AG08396 (cell line): ENCODE measurements around the gene FCHSD2.

Experiments used
- DNase-seq: peaks from one replicate; pipeline ENCODE4 v3.0.0; 2012; ENCODE audit warnings: low spot score, mixed read lengths

FCHSD2 gene

DNA sequence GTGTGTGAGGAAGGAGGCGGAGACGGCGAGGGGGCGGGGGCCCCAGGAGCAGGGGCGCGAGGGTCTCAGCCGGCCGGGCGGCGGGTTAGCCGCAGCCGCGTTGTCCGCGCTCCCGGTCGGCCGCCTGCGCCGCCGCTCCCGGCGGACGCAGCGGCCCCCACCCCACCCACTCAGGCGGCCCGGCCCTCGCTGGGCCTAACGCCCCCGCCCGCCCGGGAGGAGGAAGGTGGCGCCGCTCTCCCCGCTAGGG, at the start of gene FCHSD2:
Gene FCHSD2 (minus strand): TSS at position 191 of the 250 bp plus-strand sequence. CDS start 441 bp downstream, outside the sequence.
- no peak for DNase-seq

DNA sequence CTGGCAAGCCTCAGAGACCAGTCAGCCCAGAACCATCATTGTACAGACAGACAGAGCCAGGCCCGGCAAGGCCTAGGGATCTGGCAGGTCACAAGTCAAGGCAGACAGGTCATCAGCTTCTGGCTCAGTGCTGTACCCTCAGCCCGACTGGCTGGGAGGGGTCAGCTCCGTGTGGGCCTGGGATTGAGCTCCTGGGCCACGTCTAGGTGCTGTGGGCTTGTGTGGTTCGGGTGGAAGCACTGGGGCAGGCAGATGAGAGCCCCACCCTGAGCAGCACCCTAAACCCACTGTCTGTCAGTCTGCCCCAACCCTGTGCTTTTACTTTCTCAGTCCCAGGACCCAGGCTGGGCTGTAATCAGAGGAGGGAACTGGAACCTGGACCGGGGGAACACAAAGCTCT, 49.0 kb upstream of the FCHSD2 start:
- no peak for DNase-seq

- DNase-seq: no peak
Observed at GRCh38 chr11:73190557-73190885, 48.4 kb upstream of the FCHSD2 start.

DNA sequence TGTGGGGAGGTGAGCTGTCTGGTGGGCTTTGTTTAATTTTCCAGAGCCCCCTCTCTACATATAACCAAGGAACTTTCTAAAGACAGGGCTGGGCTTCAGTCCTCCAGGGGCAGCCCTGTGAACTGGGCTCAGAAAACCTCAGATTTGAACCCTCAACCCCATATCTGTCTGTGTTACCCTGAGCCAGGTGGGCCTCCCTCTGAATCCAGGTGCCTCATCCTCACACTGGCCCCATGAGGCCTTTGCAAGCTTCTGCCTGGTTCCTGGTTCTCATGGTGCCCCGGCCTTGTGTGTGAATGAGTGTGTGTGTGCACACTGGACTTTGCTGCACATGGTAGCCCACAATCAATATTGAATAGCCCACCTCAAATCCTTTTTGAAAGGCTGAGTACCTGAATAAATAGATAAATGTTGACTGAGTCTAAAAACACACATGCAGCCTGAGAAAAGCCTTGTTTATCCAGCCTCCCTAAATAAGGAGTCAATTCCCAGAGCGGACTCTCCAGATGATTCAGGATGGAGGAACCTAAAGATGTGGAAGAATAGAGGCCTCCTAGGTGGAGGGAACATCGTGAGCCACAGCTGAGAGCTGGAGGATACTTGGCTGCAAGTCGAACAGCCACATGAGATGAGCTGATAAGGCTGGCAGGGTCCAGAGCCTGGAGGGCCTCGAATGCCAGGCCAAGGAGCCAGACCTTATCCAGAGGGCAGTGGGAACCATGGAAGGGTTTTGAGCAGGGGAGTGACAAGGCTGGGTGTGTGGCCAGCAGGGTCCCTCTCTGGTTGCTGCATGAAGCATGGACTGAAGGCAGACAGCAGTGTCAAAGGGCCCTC, 47.8 kb upstream of the FCHSD2 start:
- no peak for DNase-seq

DNA sequence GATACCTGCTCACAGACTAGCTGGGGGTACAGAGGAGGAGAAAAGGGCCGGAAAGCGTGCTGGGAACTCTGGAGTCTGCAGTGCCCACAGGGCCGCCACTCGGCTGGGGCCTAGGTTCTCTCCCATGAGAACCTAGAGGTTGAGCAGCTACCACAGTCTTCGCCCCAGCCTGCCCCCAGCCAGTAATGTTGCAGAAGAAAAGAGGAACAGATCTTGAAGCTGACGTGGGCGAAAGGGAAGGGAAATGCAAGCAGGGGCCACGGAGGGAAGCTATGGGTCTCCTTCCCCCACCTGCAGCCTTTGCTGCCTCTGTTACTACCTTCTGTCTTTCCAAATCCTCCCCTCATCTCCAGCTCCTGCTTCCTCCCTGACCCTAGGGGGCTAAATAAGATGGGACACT, 47.2 kb upstream of the FCHSD2 start:
- no peak for DNase-seq

DNA sequence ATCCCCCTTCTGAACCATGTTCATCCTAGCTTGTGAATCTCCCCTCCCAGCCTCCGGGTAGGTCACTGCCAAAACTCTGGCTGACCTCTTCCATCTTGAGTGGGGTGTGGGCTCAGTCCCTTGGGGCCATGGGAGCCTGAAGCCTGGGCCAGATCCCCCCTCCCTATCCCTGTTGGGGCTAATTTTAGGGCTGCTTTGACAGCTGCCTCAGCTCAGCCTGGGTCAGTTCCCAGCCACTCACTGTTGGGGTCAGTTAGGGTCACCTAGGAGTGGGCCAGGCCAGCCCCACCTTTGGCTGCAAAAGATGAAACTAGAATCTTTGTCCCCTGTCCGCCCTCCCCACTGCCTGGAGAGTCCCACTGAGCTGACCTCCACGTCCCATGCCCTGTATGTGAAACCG, 46.2 kb upstream of the FCHSD2 start:
- no peak for DNase-seq

DNA sequence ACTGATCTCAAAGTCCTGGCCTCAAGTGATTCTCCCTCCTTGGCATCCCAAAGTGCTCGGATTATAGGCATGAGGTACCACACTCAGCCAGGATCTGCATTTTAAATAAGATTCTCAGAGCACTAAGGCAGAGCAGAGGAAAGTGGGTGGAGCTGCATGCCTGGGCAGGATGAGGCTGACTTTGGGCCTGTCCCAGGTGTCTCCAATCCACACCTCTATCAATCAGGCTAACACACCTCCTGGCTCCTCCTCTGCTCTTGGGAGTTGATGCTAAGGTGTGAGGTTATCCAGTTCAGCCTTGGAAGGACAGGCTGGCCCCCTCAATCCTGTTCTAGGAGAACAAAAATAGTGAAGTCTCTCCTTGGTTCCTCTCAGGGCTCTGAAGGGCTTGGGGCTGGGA, 45.7 kb upstream of the FCHSD2 start:
- DNase-seq: no peak

- DNase-seq: no peak
Observed at GRCh38 chr11:73186886-73187285, 44.8 kb upstream of the FCHSD2 start.

DNA sequence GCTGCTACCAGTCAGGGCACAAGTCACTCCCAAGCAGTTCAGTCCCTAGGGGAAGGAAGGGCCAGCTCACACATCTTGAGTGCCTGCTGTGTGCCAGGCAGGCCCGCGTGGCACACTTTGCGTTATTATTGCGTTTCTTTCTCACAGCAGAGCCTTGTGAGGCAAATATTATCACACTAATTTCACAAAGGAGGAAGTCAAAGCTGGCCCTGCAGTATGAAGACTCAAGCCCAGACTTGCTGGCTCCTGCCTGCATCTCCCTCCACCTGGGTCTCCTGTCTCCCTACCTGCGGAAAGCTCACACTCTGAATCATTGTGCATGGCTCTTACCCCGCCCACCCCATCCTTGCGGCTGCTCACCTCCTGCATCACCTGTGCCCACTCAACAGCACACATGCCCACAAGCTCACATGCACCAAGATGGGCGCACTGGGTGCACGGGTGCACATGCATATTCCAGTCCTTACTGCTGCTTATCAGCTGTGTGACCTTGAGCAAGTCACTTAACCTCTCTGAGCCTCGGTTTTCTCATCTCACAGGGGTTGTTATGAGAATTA, 44.3 kb upstream of the FCHSD2 start:
- no peak for DNase-seq

DNA sequence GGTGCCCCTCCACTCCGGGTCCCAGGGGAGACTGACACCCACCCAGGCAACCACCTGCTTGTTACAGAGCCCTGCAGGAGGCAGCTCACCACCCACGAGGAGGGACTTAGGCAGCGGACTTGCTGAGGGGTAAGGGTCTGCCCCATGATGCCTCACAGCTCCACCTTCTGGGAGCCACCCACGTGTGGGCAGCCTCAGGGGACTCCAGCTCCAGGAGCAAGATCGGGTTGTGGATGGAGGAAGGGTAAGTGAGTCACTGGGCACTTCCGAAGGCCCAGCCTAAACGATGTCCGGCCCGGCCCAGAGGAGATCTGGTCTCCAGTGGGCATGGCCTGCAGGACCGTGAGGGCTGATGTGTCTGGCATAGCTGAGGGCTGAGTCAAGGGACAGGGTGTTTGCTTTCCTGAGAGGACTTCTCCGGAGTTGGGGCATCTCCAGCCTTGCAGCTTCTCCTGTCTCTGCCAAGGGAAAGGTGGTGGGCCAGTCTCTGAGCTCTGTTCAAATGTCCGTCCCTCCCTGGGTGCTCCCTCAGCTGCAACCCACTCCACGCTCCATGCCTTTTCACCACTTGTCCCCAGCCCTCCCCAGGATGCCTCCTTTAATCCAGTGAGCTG, 43.7 kb upstream of the FCHSD2 start:
- peak; percentile 76 for DNase-seq

GRCh38 chr11:73184953-73185671, 43.0 kb upstream of the FCHSD2 start:
- peak; percentile 65 for DNase-seq

GRCh38 chr11:73182824-73183321, 40.8 kb upstream of the FCHSD2 start:
- no peak for DNase-seq

GRCh38 chr11:73178681-73179080, 36.6 kb upstream of the FCHSD2 start:
- DNase-seq: no peak

DNA sequence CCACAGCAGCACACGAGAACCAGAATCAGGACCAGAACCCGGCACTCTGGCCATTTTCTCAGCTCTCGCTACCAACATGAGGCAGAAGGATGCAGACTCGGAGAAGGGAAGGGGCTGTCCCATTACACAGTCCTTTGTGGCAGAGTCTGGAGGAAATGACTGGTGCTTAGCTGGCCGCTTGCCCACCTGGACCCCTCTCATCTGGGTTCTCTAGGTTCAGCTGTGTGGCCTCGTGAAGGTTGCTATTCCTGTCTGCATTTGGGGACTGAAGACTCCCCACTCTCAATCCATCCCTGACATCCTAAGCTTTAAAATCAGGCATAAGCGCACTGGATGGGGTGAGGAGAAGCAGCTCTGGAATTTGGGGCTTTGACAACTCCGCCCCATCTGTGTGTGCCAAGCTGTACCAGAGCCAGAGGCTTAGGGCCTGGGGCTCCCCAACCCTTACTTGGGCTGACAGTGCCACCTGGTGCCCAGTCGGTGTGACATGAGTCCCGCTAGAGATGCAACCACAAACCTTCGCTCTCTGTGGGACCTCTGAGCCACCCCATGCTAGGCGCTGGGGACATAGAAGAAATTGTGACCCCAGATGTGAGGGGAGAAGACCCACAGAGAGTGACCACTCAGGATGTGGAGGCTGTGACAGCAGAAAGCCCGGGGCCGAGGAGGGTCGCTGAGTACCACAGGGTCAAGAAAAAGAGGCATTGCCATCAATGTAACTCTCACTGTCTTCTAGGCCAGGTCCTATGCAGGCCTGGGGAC, 35.8 kb upstream of the FCHSD2 start:
- peak; percentile 93 for DNase-seq

DNA sequence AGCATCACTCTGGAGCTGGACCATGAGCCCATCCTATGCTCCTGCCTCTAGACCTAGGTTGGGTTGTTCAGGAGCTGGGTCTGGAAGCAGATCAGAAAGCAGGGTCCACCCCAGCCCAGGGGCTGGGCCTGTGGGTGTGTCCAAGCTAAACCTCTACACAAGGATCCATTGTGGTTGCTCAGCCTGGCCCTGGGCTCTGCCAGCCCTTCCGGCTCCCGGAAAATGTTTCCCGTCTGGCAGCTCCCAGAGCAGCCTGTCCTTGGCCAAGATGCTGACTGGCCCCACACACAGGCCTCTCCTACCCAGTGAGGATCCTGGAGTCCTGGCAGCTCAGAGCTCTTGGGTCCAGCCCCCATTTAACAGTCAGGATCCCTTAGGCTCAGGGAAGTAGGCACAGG, 35.3 kb upstream of the FCHSD2 start:
- DNase-seq: no peak

- no peak for DNase-seq
Observed at GRCh38 chr11:73176874-73177155, 34.7 kb upstream of the FCHSD2 start.

DNA sequence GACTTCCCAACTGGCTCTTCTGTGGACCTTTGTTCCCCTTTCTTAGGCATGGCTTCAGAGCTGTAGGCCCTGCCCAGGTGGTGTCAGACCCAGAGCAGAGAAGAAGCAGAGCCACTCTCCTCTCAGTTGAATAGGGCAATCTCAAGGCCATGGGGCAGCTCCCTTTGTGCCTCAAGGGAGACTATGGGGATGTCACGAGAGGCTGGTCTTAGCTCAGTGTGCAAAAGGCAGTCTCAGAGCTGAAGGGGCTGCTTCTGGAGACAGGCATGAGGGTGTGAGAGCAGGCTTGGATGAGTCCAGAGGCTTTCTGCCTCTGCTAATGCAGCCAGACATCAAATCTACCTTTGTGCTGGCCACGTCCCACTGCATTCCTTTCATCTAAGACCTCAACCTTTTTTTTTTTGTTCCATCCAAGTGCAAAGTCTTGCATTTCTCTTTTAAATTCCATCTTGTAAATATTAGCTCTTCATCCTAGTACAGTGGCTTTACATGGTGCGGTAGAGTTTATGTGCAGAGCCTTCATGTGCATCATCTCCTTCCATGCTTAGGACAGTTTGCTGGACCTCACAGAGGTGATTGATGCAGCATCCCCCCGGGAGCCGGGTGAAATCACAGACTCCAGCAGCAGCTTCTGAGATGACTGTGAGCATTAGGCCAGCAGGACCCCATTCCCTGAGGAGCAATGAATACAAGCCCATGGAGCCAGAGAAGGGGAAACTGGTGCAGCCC, 34.2 kb upstream of the FCHSD2 start:
- no peak for DNase-seq

GRCh38 chr11:73175551-73176144, 33.5 kb upstream of the FCHSD2 start:
- DNase-seq: no peak

GRCh38 chr11:73174495-73174791, 32.3 kb upstream of the FCHSD2 start:
- DNase-seq: no peak

GRCh38 chr11:73173755-73174494, 31.8 kb upstream of the FCHSD2 start:
- DNase-seq: no peak
